SK-N-SH (cell line): ENCODE measurements around the gene ACACB. TPM values are rescaled to one million over a fixed set of nuclear protein-coding genes. Genes with fewer than 3 reads are reported as not detected.

Source experiments
- CTCF ChIA-PET: fragments of 300-600, 350-600 bp; formaldehyde crosslinking; extraction: SDS; loops from one replicate; lab custom pipeline; 2021; lab: Yijun Ruan, JAX
- POLR2A ChIA-PET: fragments of 350-600 bp; sonication (Branson Sonifier 250); formaldehyde crosslinking; extraction: SDS; loops from one replicate; lab custom pipeline; 2020; ENCODE audit warnings: antibody characterized with exemption, inconsistent platforms; lab: Yijun Ruan, JAX
- DNase-seq: peaks from one replicate; pipeline ENCODE4 v3.0.0; 2012
- H2AFZ ChIP-seq: fragments of 200-600 bp; sonication (generic); 2 replicates; pipeline ENCODE4 v1.8.1; 2016; ENCODE audit warnings: antibody characterized with exemption, mild to moderate bottlenecking, low read depth
- H3F3A ChIP-seq: fragments of 200-600 bp; sonication (generic); replicated peaks from 2 replicates; pipeline ENCODE3; 2016; ENCODE audit warnings: antibody characterized with exemption, mild to moderate bottlenecking; ENCODE audit not compliant: insufficient read depth
- H3K27ac ChIP-seq, 2 experiments: fragments of 200-500 bp in 1 of 2; fragments of 200-600 bp in 1 of 2; sonication (Bioruptor generic) in 1 of 2; sonication (generic), shearing (Covaris generic) in 1 of 2; 2 replicates each; pipeline versions ENCODE4 v1.5.1 to v1.6.1; 2014 to 2016; ENCODE audit warnings: low read depth in 2 of 2, inconsistent platforms in 1 of 2, low read length in 1 of 2, mild to moderate bottlenecking in 1 of 2, mixed read lengths in 1 of 2
- H3K27me3 ChIP-seq: fragments of 200-600 bp; sonication (generic), shearing (Covaris generic); 2 replicates; pipeline ENCODE4 v1.6.1; 2016; ENCODE audit warnings: mixed run types; ENCODE audit not compliant: insufficient read depth
- H3K36me3 ChIP-seq, 2 experiments: fragments of 200-500 bp in 1 of 2; fragments of 200-600 bp in 1 of 2; sonication (Bioruptor generic) in 1 of 2; sonication (generic) in 1 of 2; replicated peaks in 1 of 2; 2 replicates each; pipeline versions ENCODE3 to v1.5.1; 2014 to 2016; ENCODE audit warnings: low read length in 1 of 2, mild to moderate bottlenecking in 1 of 2; ENCODE audit not compliant: insufficient read depth in 2 of 2, control insufficient read depth in 1 of 2
- H3K4me1 ChIP-seq, 2 experiments: fragments of 200-500 bp in 1 of 2; fragments of 200-600 bp in 1 of 2; sonication (Bioruptor generic) in 1 of 2; sonication (generic), shearing (Covaris generic) in 1 of 2; 2 replicates each; pipeline versions ENCODE4 v1.5.1 to v1.6.1; 2014 to 2016; ENCODE audit warnings: low read depth in 1 of 2, low read length in 1 of 2, mixed run types in 1 of 2; ENCODE audit not compliant: insufficient read depth in 2 of 2, control insufficient read depth in 1 of 2
- H3K4me2 ChIP-seq: fragments of 200-600 bp; sonication (generic), shearing (Covaris generic); 2 replicates; pipeline ENCODE4 v1.6.1; 2017; ENCODE audit warnings: mixed run types
- H3K4me3 ChIP-seq, 2 experiments: fragments of 200-500 bp in 1 of 2; fragments of 200-600 bp in 1 of 2; sonication (Bioruptor generic) in 1 of 2; sonication (generic), shearing (Covaris generic) in 1 of 2; 2 replicates each; pipeline versions ENCODE4 v1.5.1 to v1.8.1; 2014 to 2016; ENCODE audit warnings: low read depth in 2 of 2, inconsistent platforms in 1 of 2, low read length in 1 of 2, mild to moderate bottlenecking in 1 of 2, mixed read lengths in 1 of 2, moderate library complexity in 1 of 2
- H3K79me2 ChIP-seq: fragments of 200-600 bp; sonication (generic); 2 replicates; pipeline ENCODE4 v1.8.1; 2017; ENCODE audit warnings: mild to moderate bottlenecking; ENCODE audit not compliant: insufficient read depth
- H3K9ac ChIP-seq: fragments of 200-600 bp; sonication (generic); 2 replicates; pipeline ENCODE4 v1.6.1; 2017; ENCODE audit warnings: mixed run types
- H3K9me2 ChIP-seq: fragments of 200-600 bp; sonication (generic); 2 replicates; pipeline ENCODE4 v1.6.1; 2017; ENCODE audit warnings: mixed run types
- H3K9me3 ChIP-seq: fragments of 200-600 bp; sonication (generic); 2 replicates; pipeline ENCODE4 v1.6.1; 2017; ENCODE audit warnings: mixed run types, mild to moderate bottlenecking, moderate library complexity
- H4K20me1 ChIP-seq: fragments of 200-600 bp; sonication (generic); 2 replicates; pipeline ENCODE4 v1.6.1; 2017; ENCODE audit warnings: mild to moderate bottlenecking, mixed run types; ENCODE audit not compliant: insufficient read depth
- ELF1 ChIP-seq: IDR thresholded peaks from 2 replicates; pipeline ENCODE4 v1.4.0; 2012
- FOSL2 ChIP-seq: IDR thresholded peaks from 2 replicates; pipeline ENCODE4 v1.4.0; 2012; ENCODE audit warnings: low read depth, mild to moderate bottlenecking, moderate library complexity, borderline replicate concordance
- GABPA ChIP-seq: IDR thresholded peaks from 2 replicates; pipeline ENCODE4 v1.4.0; 2012; ENCODE audit warnings: low read depth, mild to moderate bottlenecking
- GATA2 ChIP-seq: sonication (generic); formaldehyde crosslinking; IDR thresholded peaks from 2 replicates; pipeline ENCODE4 v1.5.0; 2020; ENCODE audit warnings: mild to moderate bottlenecking, missing genetic modification reagents
- JUND ChIP-seq: IDR thresholded peaks from 2 replicates; pipeline ENCODE4 v1.4.0; 2012
- MXI1 ChIP-seq: IDR thresholded peaks from 2 replicates; pipeline ENCODE4 v1.6.1; 2012; ENCODE audit warnings: mild to moderate bottlenecking, low read depth, low read length, improper control_type of control experiment
- NFIC ChIP-seq: IDR thresholded peaks from 2 replicates; pipeline ENCODE4 v1.4.0; 2012; ENCODE audit warnings: borderline replicate concordance
- RAD21 ChIP-seq: IDR thresholded peaks from 2 replicates; pipeline ENCODE4 v1.6.1; 2012; ENCODE audit warnings: mild to moderate bottlenecking, low read length
- RCOR1 ChIP-seq: fragments of 150-350 bp; IDR thresholded peaks from 2 replicates; pipeline ENCODE4 v1.6.1; 2017; ENCODE audit warnings: antibody characterized with exemption, low read length
- RFX5 ChIP-seq: IDR thresholded peaks from 2 replicates; pipeline ENCODE4 v1.6.1; 2012; ENCODE audit warnings: mild to moderate bottlenecking, improper control_type of control experiment, low read length
- SIN3A ChIP-seq: IDR thresholded peaks from 2 replicates; pipeline ENCODE4 v1.6.1; 2012; ENCODE audit warnings: low read depth, mild to moderate bottlenecking, low read length, moderate library complexity, borderline replicate concordance
- TAF1 ChIP-seq: IDR thresholded peaks from 2 replicates; pipeline ENCODE4 v1.6.1; 2012; ENCODE audit warnings: low read depth, mild to moderate bottlenecking, low read length, moderate library complexity, borderline replicate concordance
- TEAD4 ChIP-seq: IDR thresholded peaks from 2 replicates; pipeline ENCODE4 v1.4.0; 2012; ENCODE audit warnings: mild to moderate bottlenecking, borderline replicate concordance; ENCODE audit not compliant: insufficient read depth
- YY1 ChIP-seq: IDR thresholded peaks from 2 replicates; pipeline ENCODE4 v1.4.0; 2012; ENCODE audit warnings: low read depth, mild to moderate bottlenecking
- WGBS: methylation state at CpG from one replicate; pipeline ENCODE4 v1.1.6; 2017; ENCODE audit warnings: low lambda C conversion rate; 5-methylcytosine and 5-hydroxymethylcytosine counted together
- polyA plus RNA-seq, 3 experiments: library from polyadenylated mRNA; depleted of rRNA; stranded (reverse); fragments of >200 nt; gene quantifications; 2 replicates each; pipeline ENCODE4 v1.2.3, GENCODE V29; 2012
- TF ChIP-seq, protein P1 (sequence below): IDR thresholded peaks from 2 replicates; pipeline ENCODE4 v1.6.1; 2012; ENCODE audit warnings: mild to moderate bottlenecking, low read depth, low read length, moderate library complexity
- TF ChIP-seq, protein P2 (sequence below): fragments of 150-350 bp; IDR thresholded peaks from 2 replicates; pipeline ENCODE4 v1.6.1; 2017; ENCODE audit warnings: antibody characterized with exemption, low read length, low read depth, borderline replicate concordance
- TF ChIP-seq, protein P3 (sequence below): IDR thresholded peaks from 2 replicates; pipeline ENCODE4 v1.4.0; 2012; ENCODE audit warnings: low read depth, borderline replicate concordance
- TF ChIP-seq, protein P4 (sequence below): fragments of 150-350 bp; IDR thresholded peaks from 2 replicates; pipeline ENCODE4 v1.6.1; 2016; ENCODE audit warnings: mild to moderate bottlenecking, low read depth, low read length

The ACACB gene
- polyA plus RNA-seq, 1 of the 3 experiments (the other 2 are of a cell fraction) = 6.1 TPM

DNA sequence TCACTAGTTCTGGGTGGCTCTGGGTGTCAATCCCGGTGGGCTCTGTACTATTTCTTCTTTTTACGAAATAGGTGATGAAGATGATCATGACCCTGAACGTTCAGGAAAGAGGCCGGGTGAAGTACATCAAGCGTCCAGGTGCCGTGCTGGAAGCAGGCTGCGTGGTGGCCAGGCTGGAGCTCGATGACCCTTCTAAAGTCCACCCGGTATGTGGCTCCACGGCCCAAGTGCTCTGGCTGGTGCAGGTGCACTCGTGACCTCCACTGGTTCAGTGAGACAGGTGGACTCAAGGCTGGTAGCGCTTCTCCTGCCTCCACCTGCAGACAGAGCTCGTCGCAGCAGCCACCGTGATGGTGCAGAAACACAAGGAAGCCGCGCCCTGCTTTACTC lies 85.1 kb downstream of the ACACB start:
- Histone ChIP-seq H3F3A (no peaks in the 10 kb centered on the region), H3K9me3 (no peaks in the 10 kb centered on the region), H3K27me3 (no peaks in the 10 kb centered on the region), H3K9ac (no peak overlapping the region), H3K27ac (no peak overlapping the region), H3K9me2 (no peaks in the 10 kb centered on the region), H3K4me2 (no peak overlapping the region), H3K79me2 (no peaks in the 10 kb centered on the region), H3K4me3 (no peak overlapping the region), H2AFZ (no peak overlapping the region), H4K20me1 (no peaks in the 10 kb centered on the region), H3K36me3 (peaks cover 0 to 5% of the 10 kb centered on the region in 2 experiments), H3K4me1 (no peaks in the 10 kb centered on the region)
- POLR2A ChIA-PET = no interaction called here
- 88% methylated on average over 17 of the region's 17 CpGs for whole genome bisulfite sequencing
- CTCF ChIA-PET = interaction anchor here (0.7 to 1.7 kb wide), 3 partner anchors 12 to 192 kb away, joined by 3 to 4 read pairs (median 3); no protein-coding TSS in a partner anchor
- no peak for DNase-seq
- TF ChIP-seq FOSL2 (no peak), NFIC (no peak), GABPA (no peak), YY1 (no peak), ELF1 (no peak), TAF1 (no peak), TEAD4 (no peak), RAD21 (no peak), JUND (no peak), GATA2 (no peak), RCOR1 (no peak), RFX5 (no peak), MXI1 (no peak), SIN3A (no peak)
- TF ChIP-seq, protein P1, sequence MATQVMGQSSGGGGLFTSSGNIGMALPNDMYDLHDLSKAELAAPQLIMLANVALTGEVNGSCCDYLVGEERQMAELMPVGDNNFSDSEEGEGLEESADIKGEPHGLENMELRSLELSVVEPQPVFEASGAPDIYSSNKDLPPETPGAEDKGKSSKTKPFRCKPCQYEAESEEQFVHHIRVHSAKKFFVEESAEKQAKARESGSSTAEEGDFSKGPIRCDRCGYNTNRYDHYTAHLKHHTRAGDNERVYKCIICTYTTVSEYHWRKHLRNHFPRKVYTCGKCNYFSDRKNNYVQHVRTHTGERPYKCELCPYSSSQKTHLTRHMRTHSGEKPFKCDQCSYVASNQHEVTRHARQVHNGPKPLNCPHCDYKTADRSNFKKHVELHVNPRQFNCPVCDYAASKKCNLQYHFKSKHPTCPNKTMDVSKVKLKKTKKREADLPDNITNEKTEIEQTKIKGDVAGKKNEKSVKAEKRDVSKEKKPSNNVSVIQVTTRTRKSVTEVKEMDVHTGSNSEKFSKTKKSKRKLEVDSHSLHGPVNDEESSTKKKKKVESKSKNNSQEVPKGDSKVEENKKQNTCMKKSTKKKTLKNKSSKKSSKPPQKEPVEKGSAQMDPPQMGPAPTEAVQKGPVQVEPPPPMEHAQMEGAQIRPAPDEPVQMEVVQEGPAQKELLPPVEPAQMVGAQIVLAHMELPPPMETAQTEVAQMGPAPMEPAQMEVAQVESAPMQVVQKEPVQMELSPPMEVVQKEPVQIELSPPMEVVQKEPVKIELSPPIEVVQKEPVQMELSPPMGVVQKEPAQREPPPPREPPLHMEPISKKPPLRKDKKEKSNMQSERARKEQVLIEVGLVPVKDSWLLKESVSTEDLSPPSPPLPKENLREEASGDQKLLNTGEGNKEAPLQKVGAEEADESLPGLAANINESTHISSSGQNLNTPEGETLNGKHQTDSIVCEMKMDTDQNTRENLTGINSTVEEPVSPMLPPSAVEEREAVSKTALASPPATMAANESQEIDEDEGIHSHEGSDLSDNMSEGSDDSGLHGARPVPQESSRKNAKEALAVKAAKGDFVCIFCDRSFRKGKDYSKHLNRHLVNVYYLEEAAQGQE = no peak
- TF ChIP-seq, protein P2, sequence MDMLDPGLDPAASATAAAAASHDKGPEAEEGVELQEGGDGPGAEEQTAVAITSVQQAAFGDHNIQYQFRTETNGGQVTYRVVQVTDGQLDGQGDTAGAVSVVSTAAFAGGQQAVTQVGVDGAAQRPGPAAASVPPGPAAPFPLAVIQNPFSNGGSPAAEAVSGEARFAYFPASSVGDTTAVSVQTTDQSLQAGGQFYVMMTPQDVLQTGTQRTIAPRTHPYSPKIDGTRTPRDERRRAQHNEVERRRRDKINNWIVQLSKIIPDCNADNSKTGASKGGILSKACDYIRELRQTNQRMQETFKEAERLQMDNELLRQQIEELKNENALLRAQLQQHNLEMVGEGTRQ = no peak
- TF ChIP-seq, protein P3, sequence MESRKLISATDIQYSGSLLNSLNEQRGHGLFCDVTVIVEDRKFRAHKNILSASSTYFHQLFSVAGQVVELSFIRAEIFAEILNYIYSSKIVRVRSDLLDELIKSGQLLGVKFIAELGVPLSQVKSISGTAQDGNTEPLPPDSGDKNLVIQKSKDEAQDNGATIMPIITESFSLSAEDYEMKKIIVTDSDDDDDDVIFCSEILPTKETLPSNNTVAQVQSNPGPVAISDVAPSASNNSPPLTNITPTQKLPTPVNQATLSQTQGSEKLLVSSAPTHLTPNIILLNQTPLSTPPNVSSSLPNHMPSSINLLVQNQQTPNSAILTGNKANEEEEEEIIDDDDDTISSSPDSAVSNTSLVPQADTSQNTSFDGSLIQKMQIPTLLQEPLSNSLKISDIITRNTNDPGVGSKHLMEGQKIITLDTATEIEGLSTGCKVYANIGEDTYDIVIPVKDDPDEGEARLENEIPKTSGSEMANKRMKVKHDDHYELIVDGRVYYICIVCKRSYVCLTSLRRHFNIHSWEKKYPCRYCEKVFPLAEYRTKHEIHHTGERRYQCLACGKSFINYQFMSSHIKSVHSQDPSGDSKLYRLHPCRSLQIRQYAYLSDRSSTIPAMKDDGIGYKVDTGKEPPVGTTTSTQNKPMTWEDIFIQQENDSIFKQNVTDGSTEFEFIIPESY = no peak
- TF ChIP-seq, protein P4, sequence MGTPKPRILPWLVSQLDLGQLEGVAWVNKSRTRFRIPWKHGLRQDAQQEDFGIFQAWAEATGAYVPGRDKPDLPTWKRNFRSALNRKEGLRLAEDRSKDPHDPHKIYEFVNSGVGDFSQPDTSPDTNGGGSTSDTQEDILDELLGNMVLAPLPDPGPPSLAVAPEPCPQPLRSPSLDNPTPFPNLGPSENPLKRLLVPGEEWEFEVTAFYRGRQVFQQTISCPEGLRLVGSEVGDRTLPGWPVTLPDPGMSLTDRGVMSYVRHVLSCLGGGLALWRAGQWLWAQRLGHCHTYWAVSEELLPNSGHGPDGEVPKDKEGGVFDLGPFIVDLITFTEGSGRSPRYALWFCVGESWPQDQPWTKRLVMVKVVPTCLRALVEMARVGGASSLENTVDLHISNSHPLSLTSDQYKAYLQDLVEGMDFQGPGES = no peak
